Stimulated activated CD8-positive, alpha-beta memory T cell treated with anti-CD3 and anti-CD28 coated beads, Interleukin-4, amount 100 ng/mL, for 48 hours (primary cell): ENCODE measurements around the gene C12orf75.

ENCODE experiments used
- DNase-seq: peaks from one replicate; pipeline ENCODE4 v3.0.0-alpha.2; 2020

C12orf75 gene

GRCh38 chr12:105420046-105420445, 89.6 kb downstream of the C12orf75 start:
- DNase-seq = no peak

- DNase-seq = peak; percentile 81
Measured at GRCh38 chr12:105420659-105421240, 90.3 kb downstream of the C12orf75 start.
